Erythroblast (primary cell): ENCODE data around the gene TOP2B.

Source experiments
- GATA1 ChIP-seq: IDR thresholded peaks from 2 replicates; pipeline ENCODE4 v1.6.1; 2011; ENCODE audit warnings: low read depth, mild to moderate bottlenecking, control low read depth, low read length, moderate library complexity
- POLR2A ChIP-seq: IDR thresholded peaks from 2 replicates; pipeline ENCODE4 v1.6.1; 2011; ENCODE audit warnings: mild to moderate bottlenecking, low read length

DNA sequence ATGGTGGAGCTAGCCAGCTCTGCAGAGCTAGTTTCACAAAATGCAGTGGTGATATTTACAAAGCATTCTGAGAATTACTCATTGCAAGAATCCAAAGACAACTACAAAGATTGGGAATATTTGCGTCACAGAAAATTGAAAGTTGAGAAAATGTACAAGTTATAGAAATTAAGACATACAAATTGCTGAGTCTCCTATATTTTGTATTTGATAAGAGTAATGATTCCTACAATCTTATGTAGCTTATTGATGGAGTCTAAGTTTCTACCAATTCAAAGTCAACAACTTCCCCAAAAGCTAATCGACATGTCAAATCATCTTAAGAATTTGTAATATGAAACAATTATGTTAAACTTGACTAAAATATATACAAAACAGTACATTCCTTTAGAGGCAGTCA lies 46.4 kb upstream of the TOP2B start:
- TF ChIP-seq POLR2A, result no peak
- no peak for TF ChIP-seq GATA1
